ENCODE measurements around the gene ETV6. TPM values are rescaled to one million over a fixed set of nuclear protein-coding genes. Genes with fewer than 3 reads are reported as not detected.

Gene ETV6
- total and polyA plus RNA-seq, 3 donors from 2014 or later: 7.8 to 20.9 (median 16.3) TPM

- Histone ChIP-seq H3K9me3 (no peaks in the 10 kb centered on the region), H3K27me3 (no peaks in the 10 kb centered on the region), H3K36me3 (ENCODE audit: low read depth, missing control alignments) (no peaks in the 10 kb centered on the region), H3K4me1 (no peaks in the 10 kb centered on the region), H3K27ac (no peak overlapping the region), H3K4me3 (no peak overlapping the region)
- TF ChIP-seq POLR2A (IDR thresholded peaks at IDR 0.05) (no peak), CTCF (IDR thresholded peaks at IDR 0.05) (no peak)
- no peak for DNase-seq
- WGBS, 2 donors: 80 to 81% methylated on average over 4 of the region's 4 CpGs
- intact Hi-C loops (cut with DNase I; ENCODE audit: low total_unique reads): no loop called here
These were observed 40.4 kb upstream of the ETV6 start for GRCh38 chr12:11609045-11609444.

GRCh38 chr12:11615481-11615880, 34.0 kb upstream of the ETV6 start:
- intact Hi-C loops (cut with DNase I; ENCODE audit: low total_unique reads): no loop called here
- no peak for TF ChIP-seq CTCF (IDR thresholded peaks at IDR 0.05)
- no peak for TF ChIP-seq POLR2A (IDR thresholded peaks at IDR 0.05)
- Histone ChIP-seq H3K36me3 (ENCODE audit: low read depth, missing control alignments) (no peaks in the 10 kb centered on the region), H3K9me3 (no peaks in the 10 kb centered on the region), H3K4me3 (no peak overlapping the region), H3K4me1 (no peaks in the 10 kb centered on the region), H3K27me3 (no peaks in the 10 kb centered on the region), H3K27ac (no peak overlapping the region)
- 85 to 94% methylated on average over 1 of the region's 1 CpG for WGBS, 2 donors
- no peak for DNase-seq

- Histone ChIP-seq H3K27ac (no peak overlapping the region), H3K4me1 (peaks cover 9% of the 10 kb centered on the region), H3K36me3 (ENCODE audit: low read depth, missing control alignments) (no peaks in the 10 kb centered on the region), H3K4me3 (no peak overlapping the region), H3K27me3 (no peaks in the 10 kb centered on the region), H3K9me3 (no peaks in the 10 kb centered on the region)
- TF ChIP-seq CTCF (IDR thresholded peaks at IDR 0.05): no peak
- TF ChIP-seq POLR2A (IDR thresholded peaks at IDR 0.05): no peak
- intact Hi-C loops (cut with DNase I; ENCODE audit: low total_unique reads): no loop called here
- no peak for DNase-seq
These were observed 31.4 kb upstream of the ETV6 start for GRCh38 chr12:11618046-11618445.

- Histone ChIP-seq H3K27me3 (no peaks in the 10 kb centered on the region), H3K9me3 (no peaks in the 10 kb centered on the region), H3K4me1 (peaks cover 10% of the 10 kb centered on the region), H3K36me3 (ENCODE audit: low read depth, missing control alignments) (no peaks in the 10 kb centered on the region), H3K4me3 (no peak overlapping the region), H3K27ac (no peak overlapping the region)
- intact Hi-C loops (cut with DNase I; ENCODE audit: low total_unique reads): no loop called here
- 69 to 71% methylated on average over 5 of the region's 5 CpGs for WGBS, 2 donors
- TF ChIP-seq POLR2A (IDR thresholded peaks at IDR 0.05) (no peak), CTCF (IDR thresholded peaks at IDR 0.05) (no peak)
- DNase-seq: peak; percentile 39
These were observed 27.6 kb upstream of the ETV6 start for GRCh38 chr12:11621797-11622423.

GRCh38 chr12:11622876-11623281, 26.6 kb upstream of the ETV6 start:
- Histone ChIP-seq H3K36me3 (ENCODE audit: low read depth, missing control alignments) (no peaks in the 10 kb centered on the region), H3K27ac (no peak overlapping the region), H3K27me3 (no peaks in the 10 kb centered on the region), H3K9me3 (no peaks in the 10 kb centered on the region), H3K4me1 (peaks cover 10% of the 10 kb centered on the region), H3K4me3 (no peak overlapping the region)
- WGBS, 2 donors: 64 to 65% methylated on average over 5 of the region's 5 CpGs
- intact Hi-C loops (cut with DNase I; ENCODE audit: low total_unique reads): no loop called here
- DNase-seq: no peak
- no peak for TF ChIP-seq POLR2A (IDR thresholded peaks at IDR 0.05)
- TF ChIP-seq CTCF (IDR thresholded peaks at IDR 0.05): no peak

All from testis (tissue), 3 donors.